Stimulated activated CD4-positive, alpha-beta T cell treated with anti-CD3 and anti-CD28 coated beads, Interleukin-2, amount 100 ng/mL, for 4 hours (primary cell): Measurements from ENCODE around the gene RIBC2.

Source experiments
- DNase-seq: peaks from one replicate; pipeline ENCODE4 v3.0.0-alpha.2; 2020; ENCODE audit warnings: low read depth

The RIBC2 gene

DNA sequence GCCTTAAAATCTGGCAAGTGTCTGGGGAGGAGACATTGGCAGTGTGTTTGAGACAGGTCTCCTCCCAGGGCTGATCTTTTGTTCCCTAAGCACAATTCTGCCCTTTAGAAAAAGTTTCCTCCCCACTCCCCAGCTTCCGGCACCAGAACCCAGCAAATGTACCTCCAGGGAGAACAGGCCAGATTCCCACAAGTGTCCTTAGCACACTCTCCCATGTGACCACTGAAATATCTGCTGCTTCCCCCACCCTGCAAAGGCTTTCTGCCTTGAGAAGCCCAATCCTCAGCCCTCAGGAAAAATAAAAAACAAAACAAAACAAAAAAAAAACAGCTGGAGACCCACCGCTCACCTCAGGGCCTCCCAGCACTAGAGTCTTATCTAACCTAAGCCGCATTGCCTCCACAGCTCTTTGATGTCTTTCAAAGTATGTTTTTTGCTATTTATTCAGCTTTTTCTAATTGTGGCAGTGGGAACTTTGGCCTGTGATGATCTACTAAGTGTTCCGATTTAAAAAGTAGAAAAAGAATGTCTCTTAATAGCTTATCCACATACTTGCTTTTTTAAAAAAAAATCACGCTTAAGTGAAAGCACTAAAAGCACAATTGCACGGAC is 60.2 kb downstream of the RIBC2 start:
- no peak for DNase-seq

GRCh38 chr22:45475063-45475747 is 61.7 kb downstream of the RIBC2 start:
- DNase-seq: no peak

GRCh38 chr22:45475851-45476514 is 62.5 kb downstream of the RIBC2 start:
- DNase-seq: no peak

DNA sequence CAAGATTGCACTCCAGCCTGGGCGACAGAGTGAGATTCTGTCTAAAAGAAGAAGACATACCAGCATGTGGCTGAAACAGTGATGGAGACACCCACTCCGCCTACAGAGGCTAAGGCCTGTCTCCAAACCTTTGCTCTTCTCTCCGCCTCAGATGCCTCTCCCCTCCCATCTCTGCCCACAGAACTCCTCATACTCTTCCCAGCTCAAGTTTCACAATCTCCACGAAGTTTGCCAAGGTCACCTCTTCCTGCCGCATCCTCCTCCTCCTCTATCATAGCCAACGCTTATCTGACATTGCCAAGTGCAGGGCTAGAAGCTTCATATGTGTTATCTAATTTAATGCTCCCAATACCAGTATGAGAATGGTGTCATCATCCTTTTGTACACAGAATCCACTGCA is 63.3 kb downstream of the RIBC2 start:
- no peak for DNase-seq

- DNase-seq: no peak
Observed at GRCh38 chr22:45477366-45478107, 64.0 kb downstream of the RIBC2 start.

GRCh38 chr22:45478108-45478771 is 64.7 kb downstream of the RIBC2 start:
- DNase-seq: no peak

- DNase-seq: no peak
Observed at GRCh38 chr22:45480717-45481116, 67.2 kb downstream of the RIBC2 start.

GRCh38 chr22:45481661-45482060 is 68.2 kb downstream of the RIBC2 start:
- no peak for DNase-seq
